ENCODE measurements around the gene PTPRCAP. TPM values are rescaled to one million over a fixed set of nuclear protein-coding genes. Genes with fewer than 3 reads are reported as not detected.
"Not testable (repeated sequence)": the region's sequence is repeated elsewhere in the genome, so short reads cannot be mapped to it uniquely, and the experiment has no call there.

PTPRCAP gene
- total RNA-seq, 1 donor from 2014 or later, result 90.3 TPM

- peak overlapping the region; percentile 80 for H3K4me3 Mint-ChIP-seq
- H3K4me1 Mint-ChIP-seq, result peaks cover 25% of the 10 kb centered on the region
These were observed 32.0 kb upstream of the PTPRCAP start for GRCh38 chr11:67469508-67469811.

GRCh38 chr11:67468759-67469507 is 31.5 kb upstream of the PTPRCAP start, which contains the start of gene TMEM134:
Gene TMEM134 (minus strand): TSS chr11:67469251. CDS start chr11:67469192, 59 bp downstream.
- peak; percentile 96 for DNase-seq
- no peaks in the 10 kb centered on the region for H3K9me3 Mint-ChIP-seq
- peak within 1 kb of the TSS; percentile 84 for H3K27ac Mint-ChIP-seq
- peaks cover 26% of the 10 kb centered on the region for H3K4me1 Mint-ChIP-seq
- H3K36me3 Mint-ChIP-seq (ENCODE audit: low read depth), result peaks cover 7% of the 10 kb centered on the region
- H3K4me3 Mint-ChIP-seq, result peak within 1 kb of the TSS; percentile 96
- H3K27me3 Mint-ChIP-seq, result no peaks in the 10 kb centered on the region
- intact Hi-C loops (cut with micrococcal nuclease), result loop anchor here (1.0 kb wide), 5 partner anchors 13 to 68 kb away; partner anchors contain the start of genes PPP1CA and RPS6KB2

More at GRCh38 chr11:67469508-67469811, 32.0 kb upstream of the PTPRCAP start:
- Mint-ChIP-seq H3K27me3 (no peaks in the 10 kb centered on the region), H3K9me3 (no peaks in the 10 kb centered on the region), H3K27ac (peak overlapping the region; percentile 78), H3K36me3 (ENCODE audit: low read depth) (peaks cover 7% of the 10 kb centered on the region)
- DNase-seq, result no peak
- intact Hi-C loops (cut with micrococcal nuclease), result loop anchor here (1.0 kb wide), 5 partner anchors 13 to 68 kb away; partner anchors contain the start of genes PPP1CA and RPS6KB2

GRCh38 chr11:67468456-67468758 is 30.9 kb upstream of the PTPRCAP start:
- peak overlapping the region; percentile 96 for H3K4me3 Mint-ChIP-seq
- peaks cover 7% of the 10 kb centered on the region for H3K36me3 Mint-ChIP-seq (ENCODE audit: low read depth)
- intact Hi-C loops (cut with micrococcal nuclease), result no loop called here
- H3K27ac Mint-ChIP-seq, result peak overlapping the region; percentile 84
- H3K4me1 Mint-ChIP-seq, result peaks cover 26% of the 10 kb centered on the region
- no peaks in the 10 kb centered on the region for H3K27me3 Mint-ChIP-seq
- H3K9me3 Mint-ChIP-seq, result no peaks in the 10 kb centered on the region
- no peak for DNase-seq

- H3K4me3 Mint-ChIP-seq, result peak overlapping the region; percentile 96
- no peaks in the 10 kb centered on the region for H3K27me3 Mint-ChIP-seq
- no peak for DNase-seq
- H3K4me1 Mint-ChIP-seq, result peaks cover 26% of the 10 kb centered on the region
- intact Hi-C loops (cut with micrococcal nuclease), result no loop called here
- H3K36me3 Mint-ChIP-seq (ENCODE audit: low read depth), result peaks cover 7% of the 10 kb centered on the region
- no peaks in the 10 kb centered on the region for H3K9me3 Mint-ChIP-seq
- H3K27ac Mint-ChIP-seq, result peak overlapping the region; percentile 84
These were observed 30.6 kb upstream of the PTPRCAP start for GRCh38 chr11:67468056-67468455.

GRCh38 chr11:67466962-67467771 is 29.7 kb upstream of the PTPRCAP start:
- H3K9me3 Mint-ChIP-seq, result no peaks in the 10 kb centered on the region
- no peaks in the 10 kb centered on the region for H3K27me3 Mint-ChIP-seq
- H3K36me3 Mint-ChIP-seq (ENCODE audit: low read depth), result peaks cover 7% of the 10 kb centered on the region
- H3K27ac Mint-ChIP-seq, result peak overlapping the region; percentile 56
- peaks cover 26% of the 10 kb centered on the region for H3K4me1 Mint-ChIP-seq
- peak overlapping the region; percentile 96 for H3K4me3 Mint-ChIP-seq
- intact Hi-C loops (cut with micrococcal nuclease), result no loop called here
- DNase-seq, result no peak

GRCh38 chr11:67466367-67466766 is 28.9 kb upstream of the PTPRCAP start:
- H3K4me1 Mint-ChIP-seq, result peaks cover 26% of the 10 kb centered on the region
- H3K36me3 Mint-ChIP-seq (ENCODE audit: low read depth), result peaks cover 7% of the 10 kb centered on the region
- peak overlapping the region; percentile 34 for H3K27ac Mint-ChIP-seq
- no peaks in the 10 kb centered on the region for H3K9me3 Mint-ChIP-seq
- DNase-seq, result no peak
- no peaks in the 10 kb centered on the region for H3K27me3 Mint-ChIP-seq
- intact Hi-C loops (cut with micrococcal nuclease), result no loop called here
- no peak overlapping the region for H3K4me3 Mint-ChIP-seq

GRCh38 chr11:67465530-67465929 is 28.0 kb upstream of the PTPRCAP start:
- H3K27ac Mint-ChIP-seq, result peak overlapping the region; percentile 92
- H3K27me3 Mint-ChIP-seq; H3K9me3 Mint-ChIP-seq; intact Hi-C loops (cut with micrococcal nuclease); H3K36me3 Mint-ChIP-seq (ENCODE audit: low read depth); DNase-seq: not testable (repeated sequence)
- H3K4me3 Mint-ChIP-seq, result peak overlapping the region; percentile 91
- peaks cover 22% of the 10 kb centered on the region for H3K4me1 Mint-ChIP-seq

- H3K9me3 Mint-ChIP-seq, result no peaks in the 10 kb centered on the region
- intact Hi-C loops (cut with micrococcal nuclease), result no loop called here
- no peaks in the 10 kb centered on the region for H3K27me3 Mint-ChIP-seq
- H3K4me3 Mint-ChIP-seq, result peak overlapping the region; percentile 91
- peak overlapping the region; percentile 92 for H3K27ac Mint-ChIP-seq
- DNase-seq, result no peak
- H3K36me3 Mint-ChIP-seq (ENCODE audit: low read depth), result peaks cover 7% of the 10 kb centered on the region
- peaks cover 21% of the 10 kb centered on the region for H3K4me1 Mint-ChIP-seq
These were observed 27.7 kb upstream of the PTPRCAP start for GRCh38 chr11:67465189-67465510.

GRCh38 chr11:67464411-67465188 is 27.1 kb upstream of the PTPRCAP start:
- Mint-ChIP-seq H3K27me3 (no peaks in the 10 kb centered on the region), H3K4me1 (peaks cover 21% of the 10 kb centered on the region), H3K4me3 (peak overlapping the region; percentile 91), H3K9me3 (no peaks in the 10 kb centered on the region), H3K27ac (peak overlapping the region; percentile 92), H3K36me3 (ENCODE audit: low read depth) (peaks cover 7% of the 10 kb centered on the region)
- intact Hi-C loops (cut with micrococcal nuclease), result loop anchor here (1.0 kb wide), 3 partner anchors 19 to 61 kb away; partner anchors contain the start of gene AIP
- DNase-seq, result peak; percentile 97

- peaks cover 19% of the 10 kb centered on the region for H3K4me1 Mint-ChIP-seq
- no peak for DNase-seq
- no peaks in the 10 kb centered on the region for H3K27me3 Mint-ChIP-seq
- H3K4me3 Mint-ChIP-seq, result peak overlapping the region; percentile 91
- H3K27ac Mint-ChIP-seq, result peak overlapping the region; percentile 92
- intact Hi-C loops (cut with micrococcal nuclease), result loop anchor here (1.0 kb wide), 3 partner anchors 19 to 61 kb away; partner anchors contain the start of gene AIP
- no peaks in the 10 kb centered on the region for H3K9me3 Mint-ChIP-seq
- H3K36me3 Mint-ChIP-seq (ENCODE audit: low read depth), result peaks cover 7% of the 10 kb centered on the region
These were observed 26.4 kb upstream of the PTPRCAP start for GRCh38 chr11:67463680-67464410.

- Mint-ChIP-seq H3K9me3 (no peaks in the 10 kb centered on the region), H3K4me3 (peak overlapping the region; percentile 26), H3K27ac (no peak overlapping the region), H3K27me3 (no peaks in the 10 kb centered on the region), H3K36me3 (ENCODE audit: low read depth) (peaks cover 7% of the 10 kb centered on the region), H3K4me1 (peaks cover 16% of the 10 kb centered on the region)
- DNase-seq, result no peak
- intact Hi-C loops (cut with micrococcal nuclease), result no loop called here
These were observed 25.7 kb upstream of the PTPRCAP start for GRCh38 chr11:67463186-67463585.

- Mint-ChIP-seq H3K9me3 (no peaks in the 10 kb centered on the region), H3K4me3 (no peak overlapping the region), H3K27me3 (no peaks in the 10 kb centered on the region), H3K36me3 (ENCODE audit: low read depth) (no peaks in the 10 kb centered on the region), H3K4me1 (no peaks in the 10 kb centered on the region), H3K27ac (no peak overlapping the region)
- no peak for DNase-seq
- intact Hi-C loops (cut with micrococcal nuclease), result no loop called here
These were observed 20.8 kb upstream of the PTPRCAP start for GRCh38 chr11:67458266-67458665.

- Mint-ChIP-seq H3K27ac (no peak overlapping the region), H3K9me3 (no peaks in the 10 kb centered on the region), H3K4me1 (no peaks in the 10 kb centered on the region), H3K36me3 (ENCODE audit: low read depth) (no peaks in the 10 kb centered on the region), H3K4me3 (no peak overlapping the region), H3K27me3 (no peaks in the 10 kb centered on the region)
- intact Hi-C loops (cut with micrococcal nuclease), result no loop called here
- DNase-seq, result no peak
These were observed 20.0 kb upstream of the PTPRCAP start for GRCh38 chr11:67457453-67457852.

All from activated CD4-positive, alpha-beta T cell treated with anti-CD3 and anti-CD28 coated beads, Interleukin-2, amount 10 ng/mL, durations not matched to agents 24 days and 14 days (primary cell).